Measurements from ENCODE around the gene RIC8B.

DNA sequence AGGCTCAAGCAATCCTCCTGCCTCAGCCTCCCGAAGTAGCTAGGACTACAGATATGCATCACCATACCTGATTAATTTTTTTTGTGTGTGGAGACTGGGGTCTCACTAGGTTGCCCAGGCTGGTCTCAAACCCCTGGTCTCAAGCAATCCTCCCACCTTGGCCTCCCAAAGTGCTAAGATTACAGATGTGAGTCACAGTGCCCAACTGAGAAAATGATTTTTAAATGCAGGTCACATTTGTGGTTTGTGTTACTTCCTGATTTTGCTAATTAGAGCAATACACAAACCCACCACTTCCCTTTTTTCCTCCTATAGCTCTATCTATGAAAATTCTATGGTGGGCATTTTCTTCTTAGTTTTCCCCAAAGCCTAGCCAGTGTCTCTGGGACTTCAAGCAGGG, 135.7 kb downstream of the RIC8B start:
- TF ChIP-seq, protein P1, sequence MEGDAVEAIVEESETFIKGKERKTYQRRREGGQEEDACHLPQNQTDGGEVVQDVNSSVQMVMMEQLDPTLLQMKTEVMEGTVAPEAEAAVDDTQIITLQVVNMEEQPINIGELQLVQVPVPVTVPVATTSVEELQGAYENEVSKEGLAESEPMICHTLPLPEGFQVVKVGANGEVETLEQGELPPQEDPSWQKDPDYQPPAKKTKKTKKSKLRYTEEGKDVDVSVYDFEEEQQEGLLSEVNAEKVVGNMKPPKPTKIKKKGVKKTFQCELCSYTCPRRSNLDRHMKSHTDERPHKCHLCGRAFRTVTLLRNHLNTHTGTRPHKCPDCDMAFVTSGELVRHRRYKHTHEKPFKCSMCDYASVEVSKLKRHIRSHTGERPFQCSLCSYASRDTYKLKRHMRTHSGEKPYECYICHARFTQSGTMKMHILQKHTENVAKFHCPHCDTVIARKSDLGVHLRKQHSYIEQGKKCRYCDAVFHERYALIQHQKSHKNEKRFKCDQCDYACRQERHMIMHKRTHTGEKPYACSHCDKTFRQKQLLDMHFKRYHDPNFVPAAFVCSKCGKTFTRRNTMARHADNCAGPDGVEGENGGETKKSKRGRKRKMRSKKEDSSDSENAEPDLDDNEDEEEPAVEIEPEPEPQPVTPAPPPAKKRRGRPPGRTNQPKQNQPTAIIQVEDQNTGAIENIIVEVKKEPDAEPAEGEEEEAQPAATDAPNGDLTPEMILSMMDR (conservative IDR thresholded peaks at IDR 0.05), result no peak
- TF ChIP-seq EZH2 (IDR thresholded peaks at IDR 0.05; ENCODE audit: low read depth), result no peak
